GM21786 (cell line): Measurements from ENCODE around the gene PLEKHA3.

Experiments used
- ATAC-seq: cut with Tn5 transposase; IDR thresholded peaks from one replicate; pipeline ENCODE4 v1.9.1; 2021; ENCODE audit not compliant: unreplicated experiment

The PLEKHA3 gene

GRCh38 chr2:178478439-178479274 lies 1.6 kb upstream of the PLEKHA3 start, which contains the start of gene FKBP7:
TSS of gene FKBP7 (minus strand) at chr2:178478600. CDS start at chr2:178478499, 101 bp downstream.
- peak; percentile 34 for ATAC-seq

DNA sequence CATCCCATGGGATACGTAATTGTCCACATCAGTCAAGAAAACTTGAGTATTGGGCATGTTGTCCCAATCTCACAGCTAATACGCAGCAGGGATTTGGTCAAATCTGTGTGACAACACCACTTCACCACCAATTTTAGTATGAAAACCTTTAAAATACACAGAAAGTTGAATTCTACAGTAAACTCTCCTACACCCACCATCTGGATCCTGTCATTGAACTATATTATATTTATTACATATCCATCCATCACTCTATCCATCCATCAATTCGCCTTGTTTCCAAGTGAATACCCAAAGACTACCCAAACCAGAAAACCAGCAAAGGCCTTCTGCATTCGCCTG lies 1.0 kb upstream of the PLEKHA3 start:
- ATAC-seq, result no peak

- no peak for ATAC-seq
These were observed 465 bp upstream of the PLEKHA3 start for GRCh38 chr2:178479758-178480226.

DNA sequence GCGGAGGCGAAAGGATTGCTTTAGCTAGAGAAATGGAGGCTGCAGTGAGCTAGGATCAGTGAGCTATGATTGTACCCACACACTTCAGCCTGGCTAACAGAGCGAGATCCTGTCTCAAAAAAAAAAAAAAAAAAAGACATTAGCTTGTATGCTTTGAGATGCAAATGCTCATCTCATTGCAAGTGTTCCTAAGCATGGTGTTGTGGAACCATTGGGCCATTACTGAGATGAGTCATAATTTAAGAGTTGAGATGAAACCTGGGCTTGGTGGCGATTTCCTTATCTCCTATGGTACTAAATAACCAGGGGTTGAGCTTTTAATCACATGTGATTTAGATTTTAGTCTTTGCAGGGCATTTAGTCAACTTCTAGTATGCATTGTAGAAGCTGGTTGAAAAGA lies 2.2 kb downstream of the PLEKHA3 start:
- ATAC-seq, result peak; percentile 36

DNA sequence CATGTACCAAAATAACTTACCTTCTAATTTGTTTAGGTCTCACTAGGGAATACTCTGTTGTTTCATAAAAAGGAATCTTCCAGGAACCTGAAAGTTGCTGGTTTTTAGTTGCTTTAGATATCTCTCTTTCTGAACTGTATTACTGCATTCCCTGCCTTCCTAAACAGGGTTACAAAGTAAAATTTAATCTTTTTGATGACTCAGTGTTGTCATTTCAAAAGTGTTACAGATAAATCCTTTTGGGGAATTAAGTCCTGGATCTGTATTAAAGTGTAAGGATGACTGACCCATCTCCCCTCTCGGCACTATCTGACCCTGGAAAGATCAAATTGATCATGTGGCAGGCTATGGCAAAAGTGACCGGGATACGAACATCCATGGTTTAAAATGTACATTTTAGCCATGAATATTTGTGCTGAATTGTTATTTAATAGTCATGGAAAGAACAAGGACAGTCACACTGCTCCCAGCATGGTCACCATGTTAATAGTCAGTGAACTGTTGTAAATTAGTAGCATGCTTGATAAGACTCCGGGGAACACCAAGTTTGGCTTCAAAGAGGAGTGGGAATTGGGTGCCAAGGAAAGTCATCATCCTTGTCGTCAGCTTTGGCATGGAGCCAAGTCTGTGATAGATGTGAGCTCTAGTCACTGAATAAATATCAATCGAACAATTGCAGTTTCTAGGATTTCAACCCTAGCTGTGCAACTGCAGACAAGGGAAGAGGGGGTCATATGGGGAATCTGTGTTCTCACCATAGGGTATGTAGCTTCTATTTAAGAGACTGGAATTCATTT lies 4.2 kb downstream of the PLEKHA3 start:
- no peak for ATAC-seq

DNA sequence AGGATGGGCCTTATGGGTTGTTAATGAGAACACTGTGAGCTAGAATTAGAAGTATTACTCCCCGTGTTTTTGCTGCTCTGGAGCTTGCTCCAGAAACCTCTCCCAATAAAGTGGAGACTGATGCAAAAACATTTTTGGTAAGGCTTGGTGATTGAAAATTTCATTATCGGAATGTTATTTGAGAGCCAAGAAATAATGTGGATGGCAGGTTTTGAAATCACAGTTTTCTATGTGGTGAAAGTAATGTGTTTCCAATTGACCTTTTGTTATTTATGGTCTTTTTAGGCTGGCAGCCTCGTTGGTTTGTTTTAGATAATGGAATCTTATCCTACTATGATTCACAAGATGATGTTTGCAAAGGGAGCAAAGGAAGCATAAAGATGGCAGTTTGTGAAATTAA lies 5.1 kb downstream of the PLEKHA3 start:
- ATAC-seq, result no peak

GRCh38 chr2:178491612-178492011 lies 11.4 kb downstream of the PLEKHA3 start:
- ATAC-seq, result no peak

GRCh38 chr2:178496049-178496448 lies 15.8 kb downstream of the PLEKHA3 start:
- ATAC-seq, result no peak

DNA sequence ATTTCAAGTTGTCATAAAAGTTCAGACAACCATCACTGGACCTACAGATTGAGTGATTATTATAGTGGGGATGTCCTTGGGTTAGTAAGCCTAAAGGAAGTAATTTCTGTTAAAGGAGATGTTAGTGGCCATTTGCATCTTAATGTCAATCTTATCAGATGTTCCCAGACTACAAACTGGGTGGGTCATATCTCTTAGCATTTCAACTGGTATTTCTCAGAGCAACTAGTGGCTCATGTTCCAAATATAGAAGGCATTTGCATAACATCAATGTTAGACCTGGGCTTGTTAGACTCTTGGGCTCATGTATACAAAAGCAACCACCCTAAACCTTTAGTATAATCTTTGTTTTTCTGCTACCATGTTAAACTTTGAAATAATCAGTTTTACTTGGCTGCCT lies 17.9 kb downstream of the PLEKHA3 start:
- ATAC-seq, result no peak

GRCh38 chr2:178499640-178500039 lies 19.4 kb downstream of the PLEKHA3 start:
- ATAC-seq, result no peak

DNA sequence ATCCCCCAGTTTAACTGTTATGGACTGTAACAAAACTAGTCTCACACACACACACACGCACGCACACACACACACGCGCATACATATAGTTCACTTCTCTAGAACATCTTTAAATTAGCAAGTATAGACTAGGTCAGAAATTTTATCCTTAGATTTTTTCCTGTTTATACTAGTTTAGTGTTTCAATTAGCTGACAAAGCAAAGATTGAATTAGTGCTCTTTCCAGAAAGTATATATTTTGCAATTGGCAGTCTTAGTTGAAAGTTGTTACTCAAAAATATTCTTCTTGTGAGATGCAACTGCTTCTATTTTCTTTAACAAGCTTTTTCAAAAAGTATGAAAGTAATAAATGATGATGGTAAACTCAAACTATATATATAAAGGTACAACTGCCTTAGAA lies 22.5 kb downstream of the PLEKHA3 start:
- ATAC-seq, result no peak

GRCh38 chr2:178506101-178506500 lies 25.8 kb downstream of the PLEKHA3 start:
- ATAC-seq, result no peak

GRCh38 chr2:178506524-178506923 lies 26.3 kb downstream of the PLEKHA3 start:
- ATAC-seq, result no peak

- no peak for ATAC-seq
These were observed 26.7 kb downstream of the PLEKHA3 start for GRCh38 chr2:178506949-178507348.

- no peak for ATAC-seq
These were observed 28.4 kb downstream of the PLEKHA3 start for GRCh38 chr2:178508646-178509045.

GRCh38 chr2:178510384-178510783 lies 30.1 kb downstream of the PLEKHA3 start:
- ATAC-seq, result no peak

- no peak for ATAC-seq
These were observed 32.2 kb downstream of the PLEKHA3 start for GRCh38 chr2:178512484-178512883.

DNA sequence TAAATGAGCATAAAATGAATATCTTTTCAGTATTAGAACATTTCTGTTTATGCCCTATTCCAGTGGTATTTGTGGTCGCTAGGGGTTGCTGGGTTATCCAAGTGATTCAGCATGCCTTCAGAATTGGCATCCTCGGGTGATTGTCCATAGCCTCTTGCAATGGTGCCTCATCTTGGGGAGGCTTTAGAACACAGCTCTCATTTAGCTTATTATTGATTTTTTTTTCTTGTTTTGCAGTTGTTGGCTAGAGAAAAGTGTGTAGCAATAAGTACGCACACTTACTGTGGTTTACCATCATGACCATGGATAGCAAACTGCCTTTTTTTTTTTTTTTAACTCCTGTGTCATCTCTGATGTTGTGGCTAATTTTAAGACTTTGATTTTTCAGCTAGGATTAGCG lies 33.6 kb downstream of the PLEKHA3 start:
- ATAC-seq, result no peak

DNA sequence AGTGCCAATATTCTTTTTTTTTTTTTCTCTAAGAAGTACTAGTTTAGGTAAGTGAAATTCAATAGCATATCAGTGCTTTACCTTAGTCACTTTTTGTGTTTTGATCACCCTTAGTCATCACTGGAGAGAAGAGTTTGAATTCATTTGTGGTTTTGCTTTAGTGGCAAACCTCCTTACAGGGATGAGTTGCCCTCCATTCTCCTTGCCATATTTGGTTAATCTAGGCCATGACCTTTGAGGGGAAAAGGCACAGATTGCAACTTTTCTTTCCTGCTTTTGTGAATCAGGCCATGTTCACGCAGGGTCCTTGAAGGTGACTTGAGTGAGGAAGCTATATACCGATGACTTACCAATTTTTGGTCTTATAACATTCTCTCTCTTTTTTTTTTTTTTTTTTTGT lies 34.4 kb downstream of the PLEKHA3 start:
- ATAC-seq, result peak; percentile 65

- ATAC-seq, result no peak
These were observed 37.2 kb downstream of the PLEKHA3 start for GRCh38 chr2:178517496-178517895.

GRCh38 chr2:178521304-178522150 lies 41.3 kb downstream of the PLEKHA3 start:
- ATAC-seq, result no peak
